HEK293 (cell line): ENCODE results near the gene FGD4.

Experiments
- ELK4 ChIP-seq: IDR thresholded peaks from 2 replicates; pipeline ENCODE4 v1.6.1; 2011; ENCODE audit warnings: mild to moderate bottlenecking, low read depth, low read length, borderline replicate concordance
- GLIS1 ChIP-seq: fragments of 450-650 bp; formaldehyde crosslinking; IDR thresholded peaks from 2 replicates; pipeline ENCODE4 v1.5.1; 2016; ENCODE audit warnings: missing biosample characterization, missing genetic modification characterization
- HIC1 ChIP-seq: fragments of 450-650 bp; formaldehyde crosslinking; IDR thresholded peaks from 2 replicates; pipeline ENCODE4 v1.5.1; 2016; ENCODE audit warnings: missing biosample characterization, missing genetic modification characterization
- KLF8 ChIP-seq: fragments of 450-650 bp; formaldehyde crosslinking; IDR thresholded peaks from 2 replicates; pipeline ENCODE4 v1.5.1; 2016; ENCODE audit warnings: missing biosample characterization, missing genetic modification characterization
- MZF1 ChIP-seq: fragments of 450-650 bp; formaldehyde crosslinking; IDR thresholded peaks from 2 replicates; pipeline ENCODE4 v1.5.1; 2017; ENCODE audit warnings: missing biosample characterization, missing genetic modification characterization, borderline replicate concordance
- PRDM1 ChIP-seq: fragments of 450-650 bp; formaldehyde crosslinking; IDR thresholded peaks from 2 replicates; pipeline ENCODE4; 2016; ENCODE audit warnings: missing biosample characterization, missing genetic modification characterization
- SETDB1 ChIP-seq: IDR thresholded peaks from one replicate; pipeline ENCODE4 v1.6.1; 2017; ENCODE audit warnings: mild to moderate bottlenecking, low read length, moderate library complexity, mixed read lengths; ENCODE audit not compliant: insufficient read length
- ZFP69B ChIP-seq: fragments of 450-650 bp; formaldehyde crosslinking; IDR thresholded peaks from 2 replicates; pipeline ENCODE4 v1.5.1; 2016; ENCODE audit warnings: missing biosample characterization, missing genetic modification characterization
- ZNF140 ChIP-seq: fragments of 450-650 bp; formaldehyde crosslinking; IDR thresholded peaks from 2 replicates; pipeline ENCODE4 v1.5.1; 2016; ENCODE audit warnings: missing biosample characterization, missing genetic modification characterization
- ZNF155 ChIP-seq: fragments of 450-650 bp; formaldehyde crosslinking; IDR thresholded peaks from 2 replicates; pipeline ENCODE4 v1.5.1; 2016; ENCODE audit warnings: missing biosample characterization, missing genetic modification characterization
- ZNF302 ChIP-seq: fragments of 450-650 bp; formaldehyde crosslinking; IDR thresholded peaks from 2 replicates; pipeline ENCODE4 v1.5.1; 2016; ENCODE audit warnings: missing biosample characterization, missing genetic modification characterization, low read depth
- ZNF324 ChIP-seq: fragments of 450-650 bp; formaldehyde crosslinking; IDR thresholded peaks from 2 replicates; pipeline ENCODE4 v1.5.1; 2016; ENCODE audit warnings: missing biosample characterization, missing genetic modification characterization
- ZNF350 ChIP-seq: fragments of 450-650 bp; formaldehyde crosslinking; IDR thresholded peaks from 2 replicates; pipeline ENCODE4 v1.5.0; 2017; ENCODE audit warnings: missing biosample characterization, mild to moderate bottlenecking, missing genetic modification characterization
- ZNF513 ChIP-seq: fragments of 450-650 bp; IDR thresholded peaks from 2 replicates; pipeline ENCODE4 v1.5.1; 2018; ENCODE audit warnings: missing biosample characterization, missing genetic modification characterization
- ZNF518A ChIP-seq: fragments of 450-650 bp; formaldehyde crosslinking; conservative IDR thresholded peaks from 2 replicates; pipeline ENCODE4 v1.5.1; 2016; ENCODE audit warnings: low read depth, missing biosample characterization, missing genetic modification characterization
- ZNF530 ChIP-seq: fragments of 450-650 bp; formaldehyde crosslinking; IDR thresholded peaks from 2 replicates; pipeline ENCODE4 v1.5.1; 2016; ENCODE audit warnings: low read depth, missing biosample characterization, missing genetic modification characterization
- ZNF560 ChIP-seq: fragments of 450-650 bp; formaldehyde crosslinking; IDR thresholded peaks from 2 replicates; pipeline ENCODE4 v1.5.1; 2017; ENCODE audit warnings: missing biosample characterization, missing genetic modification characterization, borderline replicate concordance
- ZNF571 ChIP-seq: fragments of 450-650 bp; formaldehyde crosslinking; IDR thresholded peaks from 2 replicates; pipeline ENCODE4 v1.5.0; 2017; ENCODE audit warnings: missing biosample characterization, missing genetic modification characterization
- ZNF639 ChIP-seq: fragments of 450-650 bp; formaldehyde crosslinking; IDR thresholded peaks from 2 replicates; pipeline ENCODE4 v1.5.1; 2016; ENCODE audit warnings: missing biosample characterization, missing genetic modification characterization
- ZNF707 ChIP-seq: fragments of 450-650 bp; formaldehyde crosslinking; IDR thresholded peaks from 2 replicates; pipeline ENCODE4 v1.5.1; 2016; ENCODE audit warnings: missing biosample characterization, missing genetic modification characterization
- ZNF837 ChIP-seq: fragments of 450-650 bp; formaldehyde crosslinking; IDR thresholded peaks from 2 replicates; pipeline ENCODE4 v1.5.1; 2016; ENCODE audit warnings: missing biosample characterization, missing genetic modification characterization
- ZSCAN5A ChIP-seq: fragments of 450-650 bp; formaldehyde crosslinking; IDR thresholded peaks from 2 replicates; pipeline ENCODE4 v1.5.1; 2016; ENCODE audit warnings: missing biosample characterization, missing genetic modification characterization
- TF ChIP-seq, protein P1 (sequence below): fragments of 450-650 bp; formaldehyde crosslinking; IDR thresholded peaks from 2 replicates; pipeline ENCODE4 v1.5.0; 2017; ENCODE audit warnings: missing biosample characterization, missing genetic modification characterization, borderline replicate concordance

Gene FGD4

DNA sequence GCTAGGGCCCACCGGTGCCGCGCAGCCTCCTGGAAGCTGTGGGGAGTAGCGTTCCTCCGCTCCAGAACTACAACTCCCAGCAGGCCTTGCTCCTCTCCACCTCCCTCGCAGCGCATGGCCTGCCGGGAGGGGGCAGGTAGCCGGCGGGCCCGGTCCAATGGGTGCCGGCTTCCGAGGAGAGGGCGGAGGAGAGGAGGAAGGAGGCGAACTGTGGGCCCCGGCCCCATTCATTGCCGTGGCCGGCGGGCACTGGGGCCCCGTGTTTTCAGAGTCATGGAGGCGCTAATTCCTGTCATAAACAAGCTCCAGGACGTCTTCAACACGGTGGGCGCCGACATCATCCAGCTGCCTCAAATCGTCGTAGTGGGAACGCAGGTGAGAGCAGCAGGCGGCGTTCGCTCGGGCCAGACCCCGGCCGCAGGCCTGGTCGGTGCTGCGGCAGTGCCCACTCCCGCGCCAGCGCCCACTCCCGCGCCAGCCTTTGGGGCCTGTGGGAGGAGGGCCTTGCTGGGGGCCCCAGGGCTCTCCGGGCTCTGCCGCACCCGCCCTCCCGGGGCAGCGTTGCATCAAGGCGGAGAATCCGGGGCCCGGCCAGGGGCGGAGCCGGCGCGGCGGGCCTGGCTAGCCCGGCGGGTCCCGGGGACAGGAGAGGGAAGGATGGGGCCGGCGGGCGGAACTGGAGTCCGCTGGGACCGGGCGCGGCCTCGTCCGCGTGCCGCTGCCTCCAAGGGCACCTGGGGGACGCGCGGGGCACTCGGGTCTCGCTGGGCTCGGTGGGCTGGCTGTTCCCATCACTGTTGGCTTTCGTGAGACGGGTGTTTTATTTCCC is 279.9 kb downstream of the FGD4 start, which contains the start of gene DNM1L (continued):
- TF ChIP-seq ZNF513 (tag by site-specific recombination) (peak; percentile 41; the same call in 1 of the 2 replicates), ZSCAN5A (tag by site-specific recombination) (0 out of 2 replicates have a peak, but pooled peaks have one; percentile 65), ZNF140 (tag by site-specific recombination) (no peak), ZNF518A (no peak), ZNF324 (tag by site-specific recombination) (peak; percentile 97), ZNF560 (tag by site-specific recombination) (no peak), ZFP69B (peak; percentile 100), ZNF837 (tag by site-specific recombination) (no peak), ZNF639 (tag by site-specific recombination) (peak; percentile 64; the same call in 1 of the 2 replicates), ZNF155 (tag by site-specific recombination) (no peak), ZNF571 (tag by site-specific recombination) (no peak), PRDM1 (no peak), SETDB1 (no peak), GLIS1 (tag by site-specific recombination) (peak; percentile 82), ZNF707 (tag by site-specific recombination) (no peak), ZNF350 (tag by site-specific recombination) (no peak), MZF1 (tag by site-specific recombination) (no peak), ELK4 (no peak), KLF8 (tag by site-specific recombination) (peak; percentile 93), ZNF302 (tag by site-specific recombination) (no peak), HIC1 (tag by site-specific recombination) (peak; percentile 95), ZNF530 (tag by site-specific recombination) (no peak)
- TF ChIP-seq, protein P1, sequence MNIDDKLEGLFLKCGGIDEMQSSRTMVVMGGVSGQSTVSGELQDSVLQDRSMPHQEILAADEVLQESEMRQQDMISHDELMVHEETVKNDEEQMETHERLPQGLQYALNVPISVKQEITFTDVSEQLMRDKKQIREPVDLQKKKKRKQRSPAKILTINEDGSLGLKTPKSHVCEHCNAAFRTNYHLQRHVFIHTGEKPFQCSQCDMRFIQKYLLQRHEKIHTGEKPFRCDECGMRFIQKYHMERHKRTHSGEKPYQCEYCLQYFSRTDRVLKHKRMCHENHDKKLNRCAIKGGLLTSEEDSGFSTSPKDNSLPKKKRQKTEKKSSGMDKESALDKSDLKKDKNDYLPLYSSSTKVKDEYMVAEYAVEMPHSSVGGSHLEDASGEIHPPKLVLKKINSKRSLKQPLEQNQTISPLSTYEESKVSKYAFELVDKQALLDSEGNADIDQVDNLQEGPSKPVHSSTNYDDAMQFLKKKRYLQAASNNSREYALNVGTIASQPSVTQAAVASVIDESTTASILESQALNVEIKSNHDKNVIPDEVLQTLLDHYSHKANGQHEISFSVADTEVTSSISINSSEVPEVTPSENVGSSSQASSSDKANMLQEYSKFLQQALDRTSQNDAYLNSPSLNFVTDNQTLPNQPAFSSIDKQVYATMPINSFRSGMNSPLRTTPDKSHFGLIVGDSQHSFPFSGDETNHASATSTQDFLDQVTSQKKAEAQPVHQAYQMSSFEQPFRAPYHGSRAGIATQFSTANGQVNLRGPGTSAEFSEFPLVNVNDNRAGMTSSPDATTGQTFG (tag by site-specific recombination): no peak
